ENCODE results near the gene USP3. TPM values are rescaled to one million over a fixed set of nuclear protein-coding genes. Genes with fewer than 3 reads are reported as not detected.

USP3 gene
- total RNA-seq, 3 donors from 2014 or later: 65.6 to 101 (median 67.3) TPM

DNA sequence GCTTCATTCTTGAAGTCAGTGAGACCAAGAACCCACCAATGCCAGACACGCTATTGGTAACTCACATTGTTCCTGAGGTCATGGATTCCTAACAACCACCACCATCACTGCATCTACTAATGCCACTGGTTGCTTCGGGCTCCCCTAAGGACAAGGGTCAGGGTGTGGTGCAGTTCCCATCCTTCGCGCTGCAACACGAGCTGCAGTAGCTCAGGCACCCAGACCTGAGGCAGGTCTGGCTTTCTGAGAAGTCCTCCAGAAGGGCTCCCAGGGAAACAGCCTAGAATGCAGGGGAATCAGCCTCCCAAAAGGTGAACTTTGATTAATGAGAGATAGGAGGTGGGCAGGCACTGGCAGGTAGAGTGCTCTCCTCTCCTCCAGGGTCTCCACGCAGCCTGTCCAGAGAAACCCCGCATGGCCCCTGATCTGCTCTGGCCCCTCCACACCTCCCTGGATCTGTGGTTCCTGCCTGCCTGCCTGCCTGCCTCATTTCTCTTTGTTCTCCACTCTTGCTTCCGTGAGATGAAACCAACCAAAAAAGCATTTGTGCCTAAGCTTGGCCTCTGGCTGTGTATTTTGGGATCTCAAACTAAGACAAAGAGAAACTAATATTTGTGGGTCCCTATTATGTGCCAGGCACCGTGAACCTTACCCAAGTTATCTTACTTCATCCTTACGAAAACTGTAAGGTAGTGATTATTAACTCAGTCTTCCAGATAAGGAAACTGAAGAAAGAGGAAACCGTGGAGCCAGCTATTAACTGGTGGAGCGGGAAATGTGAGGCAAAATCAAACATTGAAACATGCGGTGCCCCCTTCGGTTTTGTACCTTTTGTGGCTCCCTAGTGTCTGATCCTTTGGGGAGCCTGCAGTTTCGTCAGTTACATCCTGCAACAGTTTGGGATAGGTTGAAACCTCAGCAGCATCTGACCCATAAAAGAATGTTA is 43.9 kb upstream of the USP3 start:
- H3K4me3 ChIP-seq: no peak overlapping the region
- TF ChIP-seq, protein P1, sequence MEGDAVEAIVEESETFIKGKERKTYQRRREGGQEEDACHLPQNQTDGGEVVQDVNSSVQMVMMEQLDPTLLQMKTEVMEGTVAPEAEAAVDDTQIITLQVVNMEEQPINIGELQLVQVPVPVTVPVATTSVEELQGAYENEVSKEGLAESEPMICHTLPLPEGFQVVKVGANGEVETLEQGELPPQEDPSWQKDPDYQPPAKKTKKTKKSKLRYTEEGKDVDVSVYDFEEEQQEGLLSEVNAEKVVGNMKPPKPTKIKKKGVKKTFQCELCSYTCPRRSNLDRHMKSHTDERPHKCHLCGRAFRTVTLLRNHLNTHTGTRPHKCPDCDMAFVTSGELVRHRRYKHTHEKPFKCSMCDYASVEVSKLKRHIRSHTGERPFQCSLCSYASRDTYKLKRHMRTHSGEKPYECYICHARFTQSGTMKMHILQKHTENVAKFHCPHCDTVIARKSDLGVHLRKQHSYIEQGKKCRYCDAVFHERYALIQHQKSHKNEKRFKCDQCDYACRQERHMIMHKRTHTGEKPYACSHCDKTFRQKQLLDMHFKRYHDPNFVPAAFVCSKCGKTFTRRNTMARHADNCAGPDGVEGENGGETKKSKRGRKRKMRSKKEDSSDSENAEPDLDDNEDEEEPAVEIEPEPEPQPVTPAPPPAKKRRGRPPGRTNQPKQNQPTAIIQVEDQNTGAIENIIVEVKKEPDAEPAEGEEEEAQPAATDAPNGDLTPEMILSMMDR (IDR thresholded peaks at IDR 0.05): no peak
- no peaks in the 10 kb centered on the region for H3K9me3 ChIP-seq
- H3K36me3 ChIP-seq (ENCODE audit: low read depth): no peaks in the 10 kb centered on the region
- peaks cover 42% of the 10 kb centered on the region for H3K4me1 ChIP-seq (ENCODE audit: low read depth)
- ATAC-seq: peak; percentile 40
- intact Hi-C loops (cut with DNase I, micrococcal nuclease): no loop called here
- peak in 2 of 3 donors; percentile 46 to 57 for DNase-seq

DNA sequence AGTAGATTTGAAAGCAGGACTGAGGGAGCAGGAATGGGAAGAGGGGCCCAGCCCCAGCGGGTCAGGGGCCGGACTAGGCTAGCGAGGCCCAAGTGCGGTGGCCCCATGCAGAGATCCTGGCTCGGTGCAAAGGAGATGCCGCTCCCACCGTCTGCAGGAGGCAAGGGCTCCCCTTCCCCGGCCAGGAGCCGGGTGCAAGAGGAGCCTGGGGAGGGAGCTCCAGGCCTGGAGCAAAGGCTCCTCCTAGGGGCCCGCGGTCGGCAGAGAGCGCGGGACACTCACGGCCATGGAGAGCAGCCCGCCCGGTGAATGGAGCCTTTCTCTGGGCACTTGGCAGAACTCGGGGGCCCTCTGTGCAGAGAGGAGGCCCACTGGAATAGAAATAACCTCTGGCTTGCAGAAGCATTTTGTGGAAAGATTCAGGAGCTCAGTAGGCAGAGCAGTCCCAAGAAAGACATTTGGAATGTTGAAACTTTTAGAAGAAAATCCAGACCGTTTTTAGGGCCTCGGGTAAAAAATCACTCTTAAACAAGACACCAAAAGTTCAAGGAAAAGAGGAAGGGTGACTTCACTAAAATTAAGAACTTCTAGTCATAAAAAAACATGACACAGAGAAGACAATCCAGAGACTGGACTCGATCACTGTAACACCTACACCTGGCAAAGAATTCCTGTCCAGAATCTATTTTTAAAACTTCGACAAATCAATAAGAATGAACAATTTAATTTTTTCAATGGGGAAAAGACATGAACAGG is 43.0 kb upstream of the USP3 start:
- Histone ChIP-seq H3K36me3 (ENCODE audit: low read depth) (no peaks in the 10 kb centered on the region), H3K9me3 (no peaks in the 10 kb centered on the region), H3K4me3 (no peak overlapping the region), H3K4me1 (ENCODE audit: low read depth) (peaks cover 43% of the 10 kb centered on the region)
- intact Hi-C loops (cut with DNase I, micrococcal nuclease): no loop called here
- peak in 2 of 3 donors; percentile 34 to 44 for DNase-seq
- peak; percentile 3 for ATAC-seq
- TF ChIP-seq, protein P1 (IDR thresholded peaks at IDR 0.05): no peak

DNA sequence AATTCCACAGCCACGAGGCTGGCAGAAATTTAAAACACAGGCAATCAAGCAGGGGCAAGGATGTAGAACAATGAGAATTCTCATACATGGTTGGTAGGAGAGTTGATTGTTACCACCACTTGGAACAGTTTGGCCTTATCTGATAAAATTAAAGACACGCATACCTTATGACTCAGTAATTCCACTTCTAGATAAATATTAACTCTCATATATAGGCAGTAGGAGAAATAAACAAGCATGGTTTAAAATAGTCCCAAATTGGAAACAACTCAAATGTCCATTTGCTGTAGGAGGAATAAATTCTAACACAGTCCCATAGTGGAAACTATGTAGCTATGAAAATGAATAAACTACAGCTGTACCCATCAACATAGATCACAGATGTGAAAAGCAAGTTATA is 42.3 kb upstream of the USP3 start:
- Histone ChIP-seq H3K9me3 (no peaks in the 10 kb centered on the region), H3K4me3 (no peak overlapping the region), H3K36me3 (ENCODE audit: low read depth) (no peaks in the 10 kb centered on the region), H3K4me1 (ENCODE audit: low read depth) (peaks cover 50% of the 10 kb centered on the region)
- TF ChIP-seq, protein P1 (IDR thresholded peaks at IDR 0.05): no peak
- peak; percentile 65 for ATAC-seq
- no peak for DNase-seq
- intact Hi-C loops (cut with DNase I, micrococcal nuclease): no loop called here

DNA sequence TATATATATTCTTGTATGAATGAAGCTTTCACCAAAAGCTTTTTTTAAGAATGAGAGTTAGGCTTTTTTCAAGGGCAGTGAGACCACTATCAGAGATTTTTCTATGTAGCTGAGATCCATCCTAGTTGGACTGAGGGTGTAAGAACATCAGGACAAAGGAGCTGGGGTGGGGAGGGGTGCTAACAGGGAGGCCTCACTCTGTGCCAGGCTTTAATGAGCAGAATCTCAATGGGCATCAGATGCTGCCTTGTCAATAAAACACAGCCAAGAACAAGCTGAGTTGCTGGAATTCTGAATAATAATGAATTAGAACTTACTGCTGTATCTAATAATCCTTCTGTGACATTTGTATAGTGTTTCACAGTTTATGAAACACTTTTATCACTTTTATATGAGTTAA is 41.4 kb upstream of the USP3 start:
- ATAC-seq (no peak), DNase-seq (no peak)
- Histone ChIP-seq H3K4me1 (ENCODE audit: low read depth) (peaks cover 50% of the 10 kb centered on the region), H3K4me3 (no peak overlapping the region), H3K36me3 (ENCODE audit: low read depth) (no peaks in the 10 kb centered on the region), H3K9me3 (no peaks in the 10 kb centered on the region)
- intact Hi-C loops (cut with DNase I, micrococcal nuclease): no loop called here
- TF ChIP-seq, protein P1 (IDR thresholded peaks at IDR 0.05): no peak

DNA sequence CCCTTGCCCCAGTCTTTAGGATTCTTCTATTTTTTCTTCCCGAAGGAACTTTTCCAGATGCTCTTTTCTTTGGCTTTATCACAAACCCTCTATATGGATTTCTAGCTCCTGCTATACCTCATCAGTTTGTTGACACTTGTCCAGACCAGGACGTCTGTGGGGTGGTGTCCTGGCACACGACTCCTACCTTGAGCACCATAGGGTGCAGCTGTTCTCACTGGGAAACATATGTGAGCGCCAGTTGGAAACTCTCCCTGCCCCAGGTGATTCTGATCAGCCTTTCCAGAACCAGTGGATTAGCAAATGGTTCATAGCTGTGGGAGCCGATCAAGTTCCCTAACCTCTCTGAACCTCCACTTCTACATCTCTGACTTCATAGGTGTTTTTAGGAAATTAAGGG is 40.6 kb upstream of the USP3 start:
- ATAC-seq (peak; percentile 63), DNase-seq (peak in 1 of 3 donors; percentile 60)
- no peak overlapping the region for H3K4me3 ChIP-seq
- H3K36me3 ChIP-seq (ENCODE audit: low read depth): no peaks in the 10 kb centered on the region
- peaks cover 50% of the 10 kb centered on the region for H3K4me1 ChIP-seq (ENCODE audit: low read depth)
- TF ChIP-seq, protein P1 (IDR thresholded peaks at IDR 0.05): no peak
- intact Hi-C loops (cut with DNase I, micrococcal nuclease): no loop called here
- H3K9me3 ChIP-seq: no peaks in the 10 kb centered on the region

Measured in mucosa of descending colon (tissue), 3 donors.